Glutamatergic neuron (in vitro differentiated cells): ENCODE data around the gene MAGI3. TPM values are rescaled to one million over a fixed set of nuclear protein-coding genes. Genes with fewer than 3 reads are reported as not detected.

Experiments
- DNase-seq: peaks from one replicate; pipeline ENCODE4 v3.0.0; 2022
- H3K27ac Mint-ChIP-seq: one replicate; pipeline ENCODE4 v1.8.0; 2020; ENCODE audit warnings: mild to moderate bottlenecking, mixed read lengths, inconsistent platforms; ENCODE audit not compliant: unreplicated experiment
- H3K27me3 Mint-ChIP-seq: one replicate; pipeline ENCODE4 v1.8.0; 2020; ENCODE audit warnings: mild to moderate bottlenecking, moderate library complexity, mixed read lengths, inconsistent platforms; ENCODE audit not compliant: unreplicated experiment
- H3K36me3 Mint-ChIP-seq: one replicate; pipeline ENCODE4 v1.8.0; 2020; ENCODE audit warnings: mild to moderate bottlenecking, mixed read lengths, inconsistent platforms; ENCODE audit not compliant: unreplicated experiment
- H3K4me1 Mint-ChIP-seq: one replicate; pipeline ENCODE4 v1.8.0; 2020; ENCODE audit warnings: mild to moderate bottlenecking, low read depth, mixed read lengths, inconsistent platforms; ENCODE audit not compliant: unreplicated experiment
- H3K4me3 Mint-ChIP-seq: one replicate; pipeline ENCODE4 v1.8.0; 2020; ENCODE audit warnings: mild to moderate bottlenecking, mixed read lengths, inconsistent platforms; ENCODE audit not compliant: unreplicated experiment
- H3K9me3 Mint-ChIP-seq: one replicate; pipeline ENCODE4 v1.8.0; 2020; ENCODE audit warnings: mild to moderate bottlenecking, moderate library complexity, mixed read lengths, inconsistent platforms; ENCODE audit not compliant: unreplicated experiment
- total RNA-seq: library from RNA; stranded (reverse); fragmentation: NEBNext Ultra II Directional; extraction: Animal tissue kit (Norgen Biotek cat#: 25700); gene quantifications from one replicate; pipeline ENCODE4 v1.2.1, GENCODE V29; 2021; ENCODE audit not compliant: unreplicated experiment
- TF ChIP-seq, protein P1 (sequence below): fragments of 200-600 bp; sonication (generic); IDR thresholded peaks from one replicate; pipeline ENCODE4 v1.5.0; 2021; ENCODE audit not compliant: partially characterized antibody, unreplicated experiment

MAGI3 gene
- total RNA-seq, 1 donor from 2014 or later = 26.3 TPM

DNA sequence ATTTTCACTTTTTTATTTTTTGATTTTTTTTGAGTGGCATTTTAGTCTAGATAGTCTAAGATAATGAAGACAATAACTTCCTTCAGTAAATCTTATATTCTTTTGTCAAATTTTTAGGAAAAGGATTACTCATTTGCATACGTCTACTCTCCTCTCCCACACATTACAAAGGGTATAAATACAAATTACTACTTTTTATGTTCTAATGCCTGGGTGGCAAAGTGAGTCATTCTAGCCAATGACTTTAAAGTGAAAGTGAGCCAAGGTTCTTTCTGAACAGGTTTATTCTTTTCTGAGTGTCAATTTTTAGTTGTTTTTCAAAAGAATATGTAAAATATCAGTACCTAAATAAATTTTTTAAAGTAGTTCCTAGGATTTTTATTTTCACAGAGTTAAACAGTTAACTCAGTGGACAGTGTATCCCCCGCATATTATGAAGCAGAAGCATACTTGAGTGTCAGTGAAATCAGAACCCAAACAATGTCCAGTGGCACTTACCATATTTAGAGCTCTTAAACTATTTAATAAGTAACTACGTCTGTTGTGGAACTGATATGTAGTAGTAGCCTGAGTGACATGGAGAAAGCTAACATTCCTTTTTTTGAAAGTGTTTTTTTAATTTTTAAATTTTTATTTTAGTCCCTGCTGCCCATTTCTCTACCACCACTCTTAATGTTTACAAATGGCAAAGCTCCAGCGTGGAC is 227.3 kb downstream of the MAGI3 start:
- Mint-ChIP-seq H3K27ac (no peak overlapping the region), H3K9me3 (no peaks in the 10 kb centered on the region), H3K4me3 (no peak overlapping the region), H3K4me1 (no peaks in the 10 kb centered on the region), H3K27me3 (no peaks in the 10 kb centered on the region), H3K36me3 (peaks cover 4% of the 10 kb centered on the region)
- TF ChIP-seq, protein P1, sequence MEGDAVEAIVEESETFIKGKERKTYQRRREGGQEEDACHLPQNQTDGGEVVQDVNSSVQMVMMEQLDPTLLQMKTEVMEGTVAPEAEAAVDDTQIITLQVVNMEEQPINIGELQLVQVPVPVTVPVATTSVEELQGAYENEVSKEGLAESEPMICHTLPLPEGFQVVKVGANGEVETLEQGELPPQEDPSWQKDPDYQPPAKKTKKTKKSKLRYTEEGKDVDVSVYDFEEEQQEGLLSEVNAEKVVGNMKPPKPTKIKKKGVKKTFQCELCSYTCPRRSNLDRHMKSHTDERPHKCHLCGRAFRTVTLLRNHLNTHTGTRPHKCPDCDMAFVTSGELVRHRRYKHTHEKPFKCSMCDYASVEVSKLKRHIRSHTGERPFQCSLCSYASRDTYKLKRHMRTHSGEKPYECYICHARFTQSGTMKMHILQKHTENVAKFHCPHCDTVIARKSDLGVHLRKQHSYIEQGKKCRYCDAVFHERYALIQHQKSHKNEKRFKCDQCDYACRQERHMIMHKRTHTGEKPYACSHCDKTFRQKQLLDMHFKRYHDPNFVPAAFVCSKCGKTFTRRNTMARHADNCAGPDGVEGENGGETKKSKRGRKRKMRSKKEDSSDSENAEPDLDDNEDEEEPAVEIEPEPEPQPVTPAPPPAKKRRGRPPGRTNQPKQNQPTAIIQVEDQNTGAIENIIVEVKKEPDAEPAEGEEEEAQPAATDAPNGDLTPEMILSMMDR = no peak
- DNase-seq = no peak

DNA sequence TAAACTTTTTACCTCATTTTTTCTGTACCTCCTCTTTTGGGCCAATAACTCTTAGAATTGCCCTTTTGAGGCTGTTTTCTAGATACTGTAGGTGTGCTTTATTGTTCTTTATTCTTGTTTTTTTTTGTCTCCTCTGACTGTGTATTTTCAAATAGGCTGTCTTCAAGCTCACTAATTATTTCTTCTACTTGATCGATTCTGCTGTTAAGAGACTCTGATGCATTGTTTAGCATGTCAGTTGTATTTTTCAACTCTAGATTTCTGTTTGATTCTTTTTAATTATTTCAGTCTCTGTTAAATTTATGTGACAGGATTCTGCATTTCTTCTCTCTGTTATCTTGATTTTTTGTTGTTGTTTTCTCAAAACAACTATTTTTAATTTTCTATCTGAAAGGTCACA is 238.7 kb downstream of the MAGI3 start:
- Mint-ChIP-seq H3K27me3 (no peaks in the 10 kb centered on the region), H3K4me1 (peaks cover 3% of the 10 kb centered on the region), H3K4me3 (no peak overlapping the region), H3K27ac (no peak overlapping the region), H3K9me3 (peaks cover 14% of the 10 kb centered on the region), H3K36me3 (peaks cover 41% of the 10 kb centered on the region)
- TF ChIP-seq, protein P1 = no peak
- DNase-seq = no peak

DNA sequence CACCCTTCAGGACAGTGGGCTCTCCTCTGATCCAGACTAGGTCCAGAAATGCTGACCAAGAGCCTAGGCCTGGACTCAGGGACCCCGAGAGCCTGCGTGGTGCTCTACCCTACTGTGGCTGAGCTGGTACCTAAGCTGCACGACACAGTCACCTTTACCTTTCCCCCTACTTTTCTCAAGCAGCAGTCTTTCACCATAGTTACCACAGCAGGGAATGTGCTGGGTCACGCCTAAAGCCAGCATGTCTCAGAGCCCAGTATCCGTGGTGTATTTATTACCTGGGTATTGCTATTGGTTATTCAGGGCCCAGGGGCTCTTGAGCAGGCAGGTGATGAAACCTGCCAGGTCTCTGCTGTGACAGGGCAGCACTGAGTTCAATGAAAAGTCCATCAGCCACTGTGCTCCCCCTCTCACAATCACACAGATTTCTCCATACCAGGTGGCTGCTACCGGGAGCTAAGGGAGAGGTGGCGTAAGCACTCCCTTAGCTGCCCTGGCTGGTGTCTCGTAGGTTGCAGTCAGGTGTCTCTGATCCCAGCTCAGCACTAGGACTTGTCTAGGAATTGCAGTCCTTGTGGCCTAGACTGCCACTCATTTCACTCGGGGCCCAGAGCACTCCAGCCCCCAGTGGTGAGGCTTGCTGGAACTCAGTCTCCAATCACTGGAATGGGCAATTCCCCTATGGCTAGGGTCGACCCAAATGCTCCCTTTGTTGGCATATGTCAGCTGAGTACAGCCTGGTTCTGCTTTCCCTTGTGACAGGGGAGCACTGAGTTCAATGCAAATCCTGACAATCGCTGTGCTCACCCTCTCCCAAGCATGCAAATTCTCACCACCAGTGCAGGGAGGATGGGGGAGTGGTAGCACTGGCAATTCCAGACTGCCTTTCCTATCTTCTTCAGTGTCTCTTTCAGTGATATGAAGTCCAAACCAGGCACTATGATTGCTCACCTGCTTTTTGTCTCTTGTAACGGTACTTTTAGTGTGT is 240.3 kb downstream of the MAGI3 start:
- Mint-ChIP-seq H3K9me3 (peaks cover 14% of the 10 kb centered on the region), H3K4me1 (peaks cover 3% of the 10 kb centered on the region), H3K27me3 (no peaks in the 10 kb centered on the region), H3K36me3 (peaks cover 39% of the 10 kb centered on the region), H3K4me3 (no peak overlapping the region), H3K27ac (peak overlapping the region; percentile 49)
- peak; percentile 18 for DNase-seq
- TF ChIP-seq, protein P1 = no peak

DNA sequence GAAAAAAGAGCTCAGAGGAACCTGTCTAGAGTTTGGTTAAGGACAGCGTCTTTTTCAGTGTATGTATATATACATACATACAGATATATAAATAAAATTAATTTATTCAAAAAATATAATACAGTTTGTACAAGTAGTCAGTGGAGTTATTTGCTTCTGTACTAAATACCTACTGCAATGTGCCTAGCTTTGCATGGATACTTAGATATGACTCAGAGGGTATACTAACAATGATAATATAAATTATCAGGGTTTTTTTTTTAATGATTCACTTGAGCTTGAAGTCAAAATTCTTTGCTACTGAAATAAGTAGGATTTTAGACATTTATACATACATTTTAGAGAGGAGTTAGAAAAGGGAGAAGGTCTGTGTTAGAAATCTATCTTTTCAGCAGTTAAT is 251.1 kb downstream of the MAGI3 start:
- H3K4me1 Mint-ChIP-seq = no peaks in the 10 kb centered on the region
- H3K36me3 Mint-ChIP-seq = peaks cover 11% of the 10 kb centered on the region
- H3K27me3 Mint-ChIP-seq = no peaks in the 10 kb centered on the region
- no peak overlapping the region for H3K27ac Mint-ChIP-seq
- TF ChIP-seq, protein P1 = no peak
- H3K9me3 Mint-ChIP-seq = peaks cover 8% of the 10 kb centered on the region
- H3K4me3 Mint-ChIP-seq = no peak overlapping the region
- DNase-seq = no peak
